K562 (cell line): ENCODE results near the gene ZDHHC18. TPM values are rescaled to one million over a fixed set of nuclear protein-coding genes. Genes with fewer than 3 reads are reported as not detected.
A peak's percentile ranks its signal among the peaks of the same experiment; 100 is the strongest.

ENCODE experiments used
- ATAC-seq: fragments of 200-7000 bp; cut with Tn5 transposase; 3 replicates; pipeline ENCODE4 v1.9.1; 2020; ENCODE audit warnings: moderate library complexity
- BruUV-seq: library from RNA; stranded (reverse); fragments of 400-500 nt; replicated peaks from 2 replicates; lab custom pipeline; 2021; lab: Mats Ljungman, UMichigan
- CTCF ChIA-PET: fragments of 300-600 bp; formaldehyde crosslinking; extraction: SDS; loops from one replicate; lab custom pipeline; 2021; ENCODE audit warnings: low intra/inter-chr PET ratio; lab: Yijun Ruan, JAX
- POLR2A ChIA-PET: fragments of 300-600, 350-650 bp; sonication (Branson Sonifier 250); formaldehyde crosslinking; extraction: SDS; loops from one replicate; lab custom pipeline; 2021; ENCODE audit warnings: antibody characterized with exemption, inconsistent platforms; lab: Yijun Ruan, JAX
- DNase-seq, 4 experiments: peaks; one replicate each; pipeline versions ENCODE4 v3.0.0 to v3.0.0-alpha.2; 2011 to 2018; ENCODE audit warnings: low spot score in 3 of 4, mixed read lengths in 3 of 4; ENCODE audit errors: extremely low read depth in 1 of 4
- FAIRE-seq: peaks from 2 replicates; lab custom pipeline; 2011; peaks lifted over from hg19 to GRCh38; lab: Jason Lieb, UNC
- H2AFZ ChIP-seq: 2 replicates; pipeline ENCODE4 v1.6.0; 2011; ENCODE audit warnings: low read depth, low read length, control low read depth, inconsistent platforms
- H3K27ac ChIP-seq: fragments of 200-600 bp; 3 replicates; pipeline ENCODE4 v1.8.0; 2011; ENCODE audit warnings: low read depth, mild to moderate bottlenecking, control low read depth, inconsistent platforms, low read length, moderate library complexity, mixed read lengths; ENCODE audit errors: extremely low read depth
- H3K27me3 ChIP-seq, 2 experiments: fragments of 300-600 bp in 1 of 2; 2 replicates in 1 of 2; 3 replicates in 1 of 2; pipeline versions ENCODE4 v1.6.0 to v1.8.0; 2011; ENCODE audit warnings: inconsistent platforms in 2 of 2, low read length in 2 of 2, mild to moderate bottlenecking in 1 of 2, mixed read lengths in 1 of 2, moderate library complexity in 1 of 2; ENCODE audit not compliant: control insufficient read depth in 2 of 2, insufficient read depth in 2 of 2
- H3K36me3 ChIP-seq: fragments of 300-600 bp; 3 replicates; pipeline ENCODE4 v1.8.0; 2011; ENCODE audit warnings: mild to moderate bottlenecking, low read length, inconsistent platforms; ENCODE audit not compliant: control insufficient read depth, insufficient read depth
- H3K4me1 ChIP-seq, 2 experiments: fragments of 200-600 bp in 1 of 2; replicated peaks in 1 of 2; 2 replicates in 1 of 2; 3 replicates in 1 of 2; pipeline versions ENCODE4 v1.5.1 to v1.8.0; 2011; ENCODE audit warnings: inconsistent platforms in 2 of 2, low read length in 2 of 2, mild to moderate bottlenecking in 1 of 2, mixed read lengths in 1 of 2, moderate library complexity in 1 of 2; ENCODE audit not compliant: control insufficient read depth in 2 of 2, insufficient read depth in 2 of 2
- H3K4me2 ChIP-seq: 2 replicates; pipeline ENCODE4 v1.6.1; 2011; ENCODE audit warnings: low read length, control low read depth, inconsistent platforms, mixed read lengths; ENCODE audit not compliant: insufficient read depth
- H3K4me3 ChIP-seq: fragments of 200-600 bp; sonication (generic), shearing (Covaris generic); 2 replicates; pipeline ENCODE4 v1.5.1; 2016; ENCODE audit warnings: control low read depth, inconsistent platforms
- H3K79me2 ChIP-seq: fragments of 200-600 bp; 3 replicates; pipeline ENCODE4 v1.8.0; 2011; ENCODE audit warnings: low read length, inconsistent platforms; ENCODE audit not compliant: control insufficient read depth, insufficient read depth
- H3K9ac ChIP-seq, 2 experiments: 2 replicates each; pipeline versions ENCODE4 v1.6.0 to v1.6.1; 2011; ENCODE audit warnings: low read depth in 2 of 2, low read length in 2 of 2, control low read depth in 1 of 2, inconsistent platforms in 1 of 2, mild to moderate bottlenecking in 1 of 2, mixed read lengths in 1 of 2; ENCODE audit not compliant: insufficient read depth in 1 of 2
- H3K9me1 ChIP-seq: one replicate; pipeline ENCODE4 v1.6.0; 2011; ENCODE audit warnings: inconsistent platforms, mild to moderate bottlenecking, low read length, moderate library complexity; ENCODE audit not compliant: control insufficient read depth, insufficient read depth
- H3K9me3 ChIP-seq: replicated peaks from 2 replicates; pipeline ENCODE4 v1.5.1; 2011; ENCODE audit warnings: low read depth, low read length, inconsistent platforms; ENCODE audit not compliant: control insufficient read depth, insufficient read depth
- H4K20me1 ChIP-seq: replicated peaks from 2 replicates; pipeline ENCODE4 v1.6.1; 2011; ENCODE audit warnings: low read length, inconsistent platforms, mixed read lengths; ENCODE audit not compliant: control insufficient read depth, insufficient read depth
- ESRRB ChIP-seq: fragments of 250-450 bp; sonication (Bioruptor Pico); IDR thresholded peaks from 2 replicates; pipeline ENCODE4 v1.5.0; 2020; ENCODE audit warnings: mild to moderate bottlenecking, moderate library complexity, borderline replicate concordance
- FOXK2 ChIP-seq, 2 experiments: fragments of 450-650 bp; IDR thresholded peaks in 1 of 2; conservative IDR thresholded peaks in 1 of 2; 2 replicates each; pipeline ENCODE4 v1.6.1; 2016; ENCODE audit warnings: low read depth in 2 of 2, mild to moderate bottlenecking in 1 of 2
- GABPA ChIP-seq: fragments of 200-800 bp; sonication (Bioruptor generic); conservative IDR thresholded peaks from 2 replicates; pipeline ENCODE4 v1.6.1; 2016; ENCODE audit warnings: low read depth, missing genetic modification characterization, missing compliant biosample characterization
- HDAC6 ChIP-seq: IDR thresholded peaks from 2 replicates; pipeline ENCODE4 v1.6.1; 2012; ENCODE audit warnings: low read depth, mild to moderate bottlenecking, control low read depth, inconsistent platforms, low read length, moderate library complexity
- IFI16 ChIP-seq: fragments of 250-450 bp; sonication (Bioruptor Pico); IDR thresholded peaks from 2 replicates; pipeline ENCODE4 v2.1.2; 2022; ENCODE audit warnings: mild to moderate bottlenecking, inconsistent platforms
- MAFG ChIP-seq: fragments of 450-650 bp; conservative IDR thresholded peaks from 2 replicates; pipeline ENCODE4 v1.6.1; 2016; ENCODE audit warnings: missing genetic modification characterization, missing compliant biosample characterization
- NR3C1 ChIP-seq: sonication (generic); formaldehyde crosslinking; IDR thresholded peaks from 2 replicates; pipeline ENCODE4 v1.8.1; 2022; ENCODE audit warnings: missing genetic modification reagents
- POU5F1 ChIP-seq: fragments of 150-350 bp; IDR thresholded peaks from 2 replicates; pipeline ENCODE4 v1.6.1; 2014; ENCODE audit warnings: borderline replicate concordance, low read length, low read depth, mild to moderate bottlenecking; ENCODE audit not compliant: partially characterized antibody
- PURB ChIP-seq: sonication (generic); formaldehyde crosslinking; IDR thresholded peaks from 2 replicates; pipeline ENCODE4 v1.9.0; 2021; ENCODE audit warnings: low read depth, mild to moderate bottlenecking, missing genetic modification reagents
- RFX5 ChIP-seq: IDR thresholded peaks from 2 replicates; pipeline ENCODE4 v1.6.1; 2011; ENCODE audit warnings: low read depth, mild to moderate bottlenecking, improper control_type of control experiment, low read length
- SIN3B ChIP-seq: fragments of 450-650 bp; IDR thresholded peaks from 2 replicates; pipeline ENCODE4 v1.6.1; 2017; ENCODE audit warnings: low read depth, mild to moderate bottlenecking, moderate library complexity
- SNIP1 ChIP-seq: fragments of 450-650 bp; IDR thresholded peaks from 2 replicates; pipeline ENCODE4 v1.7.1; 2017; ENCODE audit warnings: low read depth, mild to moderate bottlenecking
- SNRNP70 ChIP-seq: fragments of 200-400 bp; formaldehyde crosslinking; optimal IDR thresholded peaks from 2 replicates; pipeline ENCODE3; 2017; ENCODE audit warnings: low read depth, low read length
- ZNF589 ChIP-seq: fragments of 200-800 bp; sonication (Bioruptor generic); IDR thresholded peaks from 2 replicates; pipeline ENCODE4 v1.6.1; 2016; ENCODE audit warnings: low read depth, missing genetic modification characterization, missing compliant biosample characterization
- ZSCAN29 ChIP-seq: fragments of 450-650 bp; IDR thresholded peaks from 2 replicates; pipeline ENCODE4 v1.6.1; 2017
- WGBS: fragments of 100-300 bp; shearing (Covaris generic); methylation state at CpG from one replicate; pipeline ENCODE4 v1.1.6; 2016; ENCODE audit warnings: low coverage, mixed read lengths; ENCODE audit not compliant: insufficient coverage; ENCODE audit errors: missing lambda C conversion rate; 5-methylcytosine and 5-hydroxymethylcytosine counted together
- in situ Hi-C: fragments of 300-500 bp; cut with MboI; formaldehyde crosslinking; loops from 4 replicates; pipeline ENCODE4 v1.15.0; 2018; ENCODE audit warnings: inconsistent platforms, mixed read lengths
- intact Hi-C: fragments of 100-400 bp; cut with micrococcal nuclease; formaldehyde crosslinking; loops from 2 replicates; pipeline ENCODE4 v1.14.2; 2022
- polyA plus RNA-seq, 8 experiments: library from polyadenylated mRNA; depleted of rRNA in 4 of 8; stranded (reverse) in 5 of 8; unstranded in 3 of 8; fragments of >200 nt; fragmentation: Nextera tagmentation in 2 of 8; fragmentation: Illumina TruSeq in 1 of 8; extraction: Ambion mirVana in 2 of 8; extraction: Trizol in 1 of 8; gene quantifications; 2 replicates each; pipeline versions ENCODE4 v1.2.1 to v1.2.3, GENCODE V29; 2011 to 2014; ENCODE audit warnings: inconsistent platforms in 1 of 8, missing spikeins in 1 of 8
- total RNA-seq, 7 experiments: library from RNA; depleted of rRNA in 6 of 7; stranded (reverse); fragments of >200 nt in 6 of 7; fragmentation: Illumina TruSeq in 2 of 7; extraction: Trizol in 2 of 7; gene quantifications; 2 replicates each; pipeline versions ENCODE4 v1.2.1 to v1.2.3, GENCODE V29; 2011 to 2021; ENCODE audit warnings: low replicate concordance in 1 of 7
- TF ChIP-seq, protein P1 (sequence below): fragments of 250-450 bp; sonication (Bioruptor Pico); IDR thresholded peaks from 2 replicates; pipeline ENCODE4 v1.5.0; 2022; ENCODE audit warnings: mild to moderate bottlenecking
- TF ChIP-seq, protein P2 (sequence below): fragments of 200-800 bp; sonication (Bioruptor generic); IDR thresholded peaks from 2 replicates; pipeline ENCODE4 v1.6.1; 2017; ENCODE audit warnings: missing genetic modification characterization, missing compliant biosample characterization
- TF ChIP-seq, protein P3 (sequence below): fragments of 250-450 bp; sonication (Bioruptor Pico); IDR thresholded peaks from 2 replicates; pipeline ENCODE4 v1.4.0; 2020; ENCODE audit warnings: mild to moderate bottlenecking

ZDHHC18 gene
- total and polyA plus RNA-seq, 9 of the 15 experiments (the other 6 are each of a cell fraction or from before 2014, with no cell fraction given) = 0.42 to 35.6 (median 15.8) TPM

DNA sequence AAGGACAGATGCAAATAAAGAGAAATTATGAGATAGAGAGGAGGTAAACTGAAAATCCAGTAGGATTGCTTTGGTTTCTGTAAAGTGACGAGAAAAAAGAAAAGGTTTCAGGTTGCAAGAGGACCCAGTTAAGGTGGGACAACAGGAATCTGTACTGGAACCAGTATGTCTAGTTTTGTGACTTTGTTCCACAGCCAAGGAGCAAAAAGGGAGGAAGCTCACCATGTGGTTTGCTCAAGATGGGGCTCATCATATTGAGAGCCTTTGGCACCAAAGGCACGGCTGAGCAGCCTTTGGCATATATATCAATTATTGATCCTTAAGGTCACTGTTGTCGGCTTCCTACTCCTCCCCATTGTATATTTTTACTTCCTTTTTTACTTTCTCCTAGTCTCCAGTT lies 1.8 kb upstream of the ZDHHC18 start:
- in situ Hi-C loops = no loop called here
- no TSS peak for BruUV-seq
- H2AFZ ChIP-seq = peak overlapping the region; percentile 20; the same call in 1 of the 2 replicates
- peaks cover 14% of the 10 kb centered on the region; the same call in 2 of the 3 replicates for H3K36me3 ChIP-seq
- 77% methylated on average over 3 of the region's 3 CpGs for WGBS
- DNase-seq = no peak
- no peak for FAIRE-seq
- CTCF ChIA-PET = interaction anchor here (0.6 kb wide), 1 partner anchor 76 kb away, joined by 3 read pairs; no protein-coding TSS in a partner anchor
- H3K27me3 ChIP-seq = no peaks in the 10 kb centered on the region
- H3K9me1 ChIP-seq = peaks cover 7% of the 10 kb centered on the region
- intact Hi-C loops = no loop called here
- no peak overlapping the region for H3K4me3 ChIP-seq
- POLR2A ChIA-PET = interaction anchor here (0.6 kb wide), 1 partner anchor 55 kb away, joined by 3 read pairs; no protein-coding TSS in a partner anchor
- H3K4me1 ChIP-seq = peaks cover 37 to 38% of the 10 kb centered on the region in 2 experiments
- H3K4me2 ChIP-seq = no peak overlapping the region
- no peak overlapping the region for H3K27ac ChIP-seq
- ATAC-seq = no peak
- H3K79me2 ChIP-seq = peaks cover 28% of the 10 kb centered on the region
- no peaks in the 10 kb centered on the region for H3K9me3 ChIP-seq
- H3K9ac ChIP-seq = no peak overlapping the region
- H4K20me1 ChIP-seq = peaks cover 5% of the 10 kb centered on the region; the same call in 1 of the 2 replicates
- no peak for TF ChIP-seq RFX5
- no peak for TF ChIP-seq SIN3B
- no peak for TF ChIP-seq GABPA
- TF ChIP-seq, protein P1, sequence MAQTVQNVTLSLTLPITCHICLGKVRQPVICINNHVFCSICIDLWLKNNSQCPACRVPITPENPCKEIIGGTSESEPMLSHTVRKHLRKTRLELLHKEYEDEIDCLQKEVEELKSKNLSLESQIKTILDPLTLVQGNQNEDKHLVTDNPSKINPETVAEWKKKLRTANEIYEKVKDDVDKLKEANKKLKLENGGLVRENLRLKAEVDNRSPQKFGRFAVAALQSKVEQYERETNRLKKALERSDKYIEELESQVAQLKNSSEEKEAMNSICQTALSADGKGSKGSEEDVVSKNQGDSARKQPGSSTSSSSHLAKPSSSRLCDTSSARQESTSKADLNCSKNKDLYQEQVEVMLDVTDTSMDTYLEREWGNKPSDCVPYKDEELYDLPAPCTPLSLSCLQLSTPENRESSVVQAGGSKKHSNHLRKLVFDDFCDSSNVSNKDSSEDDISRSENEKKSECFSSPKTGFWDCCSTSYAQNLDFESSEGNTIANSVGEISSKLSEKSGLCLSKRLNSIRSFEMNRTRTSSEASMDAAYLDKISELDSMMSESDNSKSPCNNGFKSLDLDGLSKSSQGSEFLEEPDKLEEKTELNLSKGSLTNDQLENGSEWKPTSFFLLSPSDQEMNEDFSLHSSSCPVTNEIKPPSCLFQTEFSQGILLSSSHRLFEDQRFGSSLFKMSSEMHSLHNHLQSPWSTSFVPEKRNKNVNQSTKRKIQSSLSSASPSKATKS = no peak
- TF ChIP-seq SNIP1 = no peak
- TF ChIP-seq, protein P2, sequence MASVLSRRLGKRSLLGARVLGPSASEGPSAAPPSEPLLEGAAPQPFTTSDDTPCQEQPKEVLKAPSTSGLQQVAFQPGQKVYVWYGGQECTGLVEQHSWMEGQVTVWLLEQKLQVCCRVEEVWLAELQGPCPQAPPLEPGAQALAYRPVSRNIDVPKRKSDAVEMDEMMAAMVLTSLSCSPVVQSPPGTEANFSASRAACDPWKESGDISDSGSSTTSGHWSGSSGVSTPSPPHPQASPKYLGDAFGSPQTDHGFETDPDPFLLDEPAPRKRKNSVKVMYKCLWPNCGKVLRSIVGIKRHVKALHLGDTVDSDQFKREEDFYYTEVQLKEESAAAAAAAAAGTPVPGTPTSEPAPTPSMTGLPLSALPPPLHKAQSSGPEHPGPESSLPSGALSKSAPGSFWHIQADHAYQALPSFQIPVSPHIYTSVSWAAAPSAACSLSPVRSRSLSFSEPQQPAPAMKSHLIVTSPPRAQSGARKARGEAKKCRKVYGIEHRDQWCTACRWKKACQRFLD (CRISPR knock-in tag) = no peak
- TF ChIP-seq IFI16 = no peak
- TF ChIP-seq NR3C1 = no peak
- TF ChIP-seq FOXK2 (conservative IDR thresholded peaks at IDR 0.05 in 1 of 2, IDR thresholded peaks at IDR 0.05 in 1 of 2; ENCODE audit: low read depth in 2 of 2) = no peak
- TF ChIP-seq, protein P3, sequence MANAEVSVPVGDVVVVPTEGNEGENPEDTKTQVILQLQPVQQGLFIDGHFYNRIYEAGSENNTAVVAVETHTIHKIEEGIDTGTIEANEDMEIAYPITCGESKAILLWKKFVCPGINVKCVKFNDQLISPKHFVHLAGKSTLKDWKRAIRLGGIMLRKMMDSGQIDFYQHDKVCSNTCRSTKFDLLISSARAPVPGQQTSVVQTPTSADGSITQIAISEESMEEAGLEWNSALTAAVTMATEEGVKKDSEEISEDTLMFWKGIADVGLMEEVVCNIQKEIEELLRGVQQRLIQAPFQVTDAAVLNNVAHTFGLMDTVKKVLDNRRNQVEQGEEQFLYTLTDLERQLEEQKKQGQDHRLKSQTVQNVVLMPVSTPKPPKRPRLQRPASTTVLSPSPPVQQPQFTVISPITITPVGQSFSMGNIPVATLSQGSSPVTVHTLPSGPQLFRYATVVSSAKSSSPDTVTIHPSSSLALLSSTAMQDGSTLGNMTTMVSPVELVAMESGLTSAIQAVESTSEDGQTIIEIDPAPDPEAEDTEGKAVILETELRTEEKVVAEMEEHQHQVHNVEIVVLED (CRISPR knock-in tag) = no peak
- TF ChIP-seq HDAC6 = no peak
- no peak for TF ChIP-seq ESRRB
- no peak for TF ChIP-seq ZSCAN29
- TF ChIP-seq SNRNP70 = no peak
- TF ChIP-seq ZNF589 (CRISPR knock-in tag) = no peak
- TF ChIP-seq MAFG (tag) = no peak
- no peak for TF ChIP-seq POU5F1
- TF ChIP-seq PURB (CRISPR knock-in tag) = no peak
